CD4-positive, alpha-beta T cell treated with Interleukin-17A for 4 hours (primary cell): ENCODE measurements around the gene ENTHD1.

Source experiments
- DNase-seq: peaks from one replicate; pipeline ENCODE4 v3.0.0-alpha.2; 2020; ENCODE audit warnings: mixed read lengths

The ENTHD1 gene, protein sequence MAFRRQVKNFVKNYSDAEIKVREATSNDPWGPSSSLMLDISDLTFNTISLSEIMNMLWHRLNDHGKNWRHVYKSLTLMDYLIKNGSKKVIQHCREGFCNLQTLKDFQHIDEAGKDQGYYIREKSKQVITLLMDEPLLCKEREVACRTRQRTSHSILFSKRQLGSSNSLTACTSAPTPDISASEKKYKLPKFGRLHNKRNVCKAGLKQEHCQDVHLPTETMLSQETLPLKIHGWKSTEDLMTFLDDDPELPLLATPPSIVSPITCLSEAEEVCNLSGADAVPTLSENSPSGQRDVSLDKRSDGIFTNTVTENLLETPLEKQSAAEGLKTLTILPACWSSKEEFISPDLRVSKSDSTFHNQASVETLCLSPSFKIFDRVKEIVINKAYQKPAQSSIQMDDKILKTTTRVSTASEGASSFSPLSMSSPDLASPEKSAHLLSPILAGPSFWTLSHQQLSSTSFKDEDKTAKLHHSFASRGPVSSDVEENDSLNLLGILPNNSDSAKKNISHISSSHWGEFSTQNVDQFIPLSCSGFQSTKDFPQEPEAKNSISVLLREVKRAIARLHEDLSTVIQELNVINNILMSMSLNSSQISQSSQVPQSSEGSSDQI

GRCh38 chr22:39893526-39893925, at the start of gene ENTHD1:
Gene ENTHD1, minus strand, starts transcription at chr22:39893760. Its CDS starts 6,012 bp downstream, at chr22:39887748.
- no peak for DNase-seq

DNA sequence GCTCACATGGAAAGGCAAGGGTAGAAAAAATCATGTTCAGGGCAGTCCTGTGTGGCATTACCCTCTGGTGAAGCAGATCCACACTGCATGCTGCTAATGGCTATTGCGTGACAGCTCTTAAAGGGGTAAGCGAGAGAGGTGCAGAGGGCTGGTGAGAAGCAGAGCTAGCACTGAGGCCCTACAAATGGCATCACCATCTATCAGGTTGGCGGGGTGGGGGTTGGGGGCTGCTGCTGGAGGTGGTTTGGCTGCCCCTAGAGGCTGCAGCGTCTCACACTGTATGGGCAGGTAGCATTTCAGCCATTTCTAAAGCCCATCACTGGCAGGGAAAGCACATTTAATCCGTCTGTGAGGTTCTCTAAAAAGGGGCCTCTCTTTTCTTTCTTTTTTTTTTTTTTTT, 49.8 kb upstream of the ENTHD1 start:
- DNase-seq: peak; percentile 57

DNA sequence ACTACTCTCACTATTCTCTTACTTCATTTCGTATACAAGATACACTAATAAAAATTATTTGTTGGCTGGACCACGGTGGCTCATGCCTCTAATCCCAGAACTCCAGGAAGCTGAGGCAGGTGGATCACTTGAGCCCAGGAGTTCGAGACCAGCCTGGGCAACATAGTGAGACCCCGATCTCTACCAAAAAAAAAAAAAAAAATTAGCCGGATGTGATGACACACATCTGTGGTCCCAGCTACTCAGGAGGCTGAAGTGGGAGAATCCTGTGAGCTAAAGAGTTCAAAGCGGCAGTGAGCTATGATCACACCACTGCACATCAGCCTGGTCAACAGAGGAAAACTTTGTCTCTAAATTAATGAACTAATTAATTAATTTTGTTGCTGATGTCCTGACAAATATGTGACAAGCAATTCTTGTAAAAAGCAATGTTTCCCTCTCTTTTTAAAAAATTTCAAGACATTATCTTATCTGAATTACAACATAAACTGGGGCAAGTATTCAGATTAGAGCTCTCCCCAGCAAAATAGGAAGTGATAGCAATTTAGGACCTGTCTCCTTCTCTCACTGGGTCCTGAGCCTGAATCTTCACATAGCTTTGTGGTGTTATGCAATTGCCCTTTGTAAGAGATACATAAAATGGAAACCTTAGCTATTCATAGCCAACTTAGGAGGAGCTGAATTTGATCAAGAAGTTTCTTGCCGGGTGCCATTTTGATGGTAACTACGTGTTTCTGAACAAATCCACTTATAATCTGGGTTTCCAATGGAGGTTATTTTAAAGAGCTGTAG, 49.1 kb upstream of the ENTHD1 start:
- DNase-seq: no peak

- no peak for DNase-seq
Measured at GRCh38 chr22:39941601-39942000, 48.0 kb upstream of the ENTHD1 start.

- DNase-seq: peak; percentile 53
Measured at GRCh38 chr22:39940757-39941305, 47.3 kb upstream of the ENTHD1 start.

DNA sequence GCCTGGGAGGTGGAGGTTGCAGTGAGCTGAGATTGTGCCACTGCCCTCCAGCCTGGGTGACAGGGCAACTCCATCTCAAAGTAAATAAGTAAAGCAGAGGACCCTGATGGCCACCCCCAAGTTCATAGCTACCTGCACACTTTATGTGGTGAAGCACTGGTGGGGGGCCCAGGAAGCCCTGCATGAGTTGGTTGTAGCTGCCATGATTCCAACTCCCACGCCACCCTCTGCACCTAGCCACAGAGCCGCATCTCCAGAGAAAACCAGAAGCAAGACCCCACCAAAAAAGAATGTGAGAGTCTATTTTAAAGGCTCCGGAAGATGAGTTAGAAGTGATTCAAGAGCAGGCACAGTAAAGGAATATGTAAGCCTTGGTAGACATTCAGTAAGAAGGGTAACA, 46.3 kb upstream of the ENTHD1 start:
- DNase-seq: no peak

DNA sequence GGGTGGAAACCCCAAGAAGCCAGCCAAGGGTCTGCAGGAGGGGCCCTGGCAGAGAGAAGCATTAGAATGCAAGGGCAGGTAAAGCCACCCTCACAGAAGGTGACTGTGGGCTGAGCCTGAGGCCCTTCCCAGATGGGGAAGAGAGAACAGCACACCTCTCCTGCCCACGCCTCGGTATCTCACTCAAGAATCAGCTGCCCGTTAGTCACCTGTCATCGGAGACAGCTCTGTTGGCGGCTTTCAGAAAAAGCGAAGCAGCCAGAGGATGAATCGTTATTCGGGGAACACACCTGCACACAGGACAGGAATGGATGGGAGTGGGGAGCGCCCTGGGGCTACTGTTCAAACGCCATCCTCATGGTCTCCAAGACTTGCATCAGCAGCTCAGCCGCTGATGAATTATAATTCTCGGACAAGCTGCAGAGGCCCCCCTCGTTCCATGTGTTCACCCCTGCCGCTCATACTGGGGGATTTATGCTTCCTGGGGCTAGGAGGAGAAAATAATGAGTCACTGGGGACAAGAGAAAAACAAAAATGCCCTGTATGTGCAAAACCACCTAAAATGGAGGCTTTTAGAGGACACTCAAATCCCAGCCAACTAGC, 45.0 kb upstream of the ENTHD1 start:
- DNase-seq: peak; percentile 63

DNA sequence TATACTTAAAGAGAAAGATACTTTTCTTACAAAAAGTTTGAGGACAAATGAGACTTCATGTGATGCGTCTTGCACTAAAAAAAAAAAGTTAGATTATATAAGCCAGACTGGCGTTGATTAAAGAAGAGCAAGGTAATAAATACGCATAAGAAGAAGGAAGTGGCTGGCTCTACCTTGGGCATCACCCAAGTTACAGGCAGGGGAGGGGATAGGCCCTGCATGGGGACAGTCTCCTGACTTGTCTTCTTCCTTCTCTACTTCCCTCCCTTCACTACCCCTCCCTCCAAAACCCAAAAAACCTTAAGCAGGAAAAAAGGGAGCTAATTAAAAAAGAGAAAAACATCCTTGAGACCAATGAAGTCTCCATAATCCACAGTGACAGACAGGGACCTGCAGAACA, 44.3 kb upstream of the ENTHD1 start:
- peak; percentile 58 for DNase-seq

- DNase-seq: peak; percentile 47
Measured at GRCh38 chr22:39936523-39937145, 43.1 kb upstream of the ENTHD1 start.

GRCh38 chr22:39935612-39936011, 42.1 kb upstream of the ENTHD1 start:
- DNase-seq: peak; percentile 30

DNA sequence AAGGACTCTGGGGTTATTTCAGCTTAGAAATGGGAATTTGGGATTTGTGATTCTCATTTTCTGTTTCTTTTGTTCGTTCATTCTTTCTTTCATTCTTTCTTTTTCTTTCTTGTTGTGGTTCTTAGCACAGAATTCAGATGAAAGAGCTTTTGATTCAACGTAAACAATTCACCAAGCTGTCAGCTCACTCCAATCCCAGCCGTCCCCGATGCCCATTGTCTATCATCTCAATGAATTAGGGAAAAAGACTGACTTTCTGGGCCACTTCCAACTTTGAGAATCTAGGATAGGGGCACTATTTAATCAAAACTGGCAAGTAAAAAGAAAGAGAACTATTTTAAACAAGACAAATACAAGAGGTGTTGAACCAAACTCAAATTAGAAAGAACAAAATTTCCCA, 41.6 kb upstream of the ENTHD1 start:
- no peak for DNase-seq

DNA sequence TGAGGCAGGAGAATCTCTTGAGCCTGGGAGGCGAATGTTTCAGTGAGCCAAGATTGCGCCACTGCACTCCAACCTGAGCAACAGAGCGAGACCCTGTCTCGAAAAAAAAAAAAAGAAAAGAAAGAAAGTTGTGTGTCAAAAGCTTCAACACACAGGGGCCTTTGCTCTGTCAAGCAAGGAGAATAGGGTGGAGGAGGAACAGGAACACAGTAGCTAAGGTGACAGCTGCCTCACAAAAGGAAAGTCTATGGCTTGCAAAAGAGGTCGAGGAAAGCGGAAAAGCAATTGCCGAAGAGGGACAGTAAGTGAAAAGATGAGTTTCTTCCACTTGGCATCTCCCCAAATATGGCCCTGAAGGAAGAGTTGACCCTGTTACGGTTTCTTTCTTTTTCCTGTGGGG, 40.2 kb upstream of the ENTHD1 start:
- DNase-seq: peak; percentile 34

- DNase-seq: peak; percentile 62
Measured at GRCh38 chr22:39932918-39933649, 39.5 kb upstream of the ENTHD1 start.

GRCh38 chr22:39932166-39932565, 38.6 kb upstream of the ENTHD1 start:
- no peak for DNase-seq

GRCh38 chr22:39931251-39931650, 37.7 kb upstream of the ENTHD1 start:
- no peak for DNase-seq

- DNase-seq: no peak
Measured at GRCh38 chr22:39928536-39929520, 35.3 kb upstream of the ENTHD1 start.

GRCh38 chr22:39927544-39927943, 34.0 kb upstream of the ENTHD1 start:
- no peak for DNase-seq

DNA sequence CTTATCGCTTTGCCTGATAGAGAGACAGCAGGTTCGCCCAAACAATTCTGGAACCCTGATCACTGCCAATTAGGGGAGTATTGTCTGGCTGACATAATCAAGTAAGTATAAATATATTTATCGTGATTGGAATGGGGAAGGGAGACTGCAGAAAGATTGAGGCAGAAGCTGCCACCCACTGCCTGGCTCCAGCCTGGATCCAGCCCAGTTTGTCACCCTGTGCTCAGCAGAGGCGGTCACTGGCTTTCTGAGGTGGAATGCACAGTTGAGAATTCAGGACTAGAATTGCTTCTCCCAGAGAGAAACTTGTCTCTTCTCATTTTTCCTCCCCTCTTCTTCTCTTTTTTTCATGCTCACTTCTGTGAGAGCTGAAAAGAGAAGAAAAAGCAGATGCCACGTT, 33.2 kb upstream of the ENTHD1 start:
- DNase-seq: no peak

DNA sequence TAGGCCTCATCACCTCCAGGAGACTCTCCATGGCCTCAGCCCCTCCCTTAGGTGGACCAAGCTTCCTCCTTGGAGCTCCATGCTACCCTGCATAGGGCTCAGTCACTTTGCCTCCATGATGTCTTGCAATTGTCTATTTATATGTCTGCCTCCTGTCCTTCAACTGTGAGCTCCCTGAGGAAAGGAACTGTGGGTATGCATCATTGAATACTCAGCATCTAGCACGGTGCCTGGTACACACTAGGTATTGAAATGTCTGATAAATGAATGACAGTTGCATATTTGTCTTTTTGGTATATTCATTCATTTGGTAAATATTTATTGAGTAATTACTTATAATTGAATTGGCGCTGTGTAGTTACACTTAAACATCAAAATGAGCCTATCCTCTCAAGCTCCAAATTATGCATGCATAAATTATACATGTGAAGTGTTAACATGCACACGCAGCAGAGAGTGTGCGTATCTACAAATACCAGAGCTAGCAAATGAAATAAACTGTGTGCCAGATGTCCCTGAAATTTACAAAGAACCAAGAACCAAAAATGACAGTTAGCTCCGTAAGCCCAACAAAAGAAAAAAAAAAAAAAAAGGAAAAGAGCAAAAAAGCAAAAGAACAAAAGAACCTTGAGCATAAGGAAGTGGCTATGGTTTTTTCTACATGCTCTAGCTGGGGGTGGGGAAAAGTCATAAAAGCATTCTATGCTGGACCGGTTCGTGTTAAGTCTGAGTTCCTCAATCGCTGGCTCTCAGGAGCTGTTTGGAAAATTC, 32.5 kb upstream of the ENTHD1 start:
- peak; percentile 48 for DNase-seq

- no peak for DNase-seq
Measured at GRCh38 chr22:39925273-39925672, 31.7 kb upstream of the ENTHD1 start.
